Activated CD8-positive, alpha-beta T cell treated with anti-CD3 and anti-CD28 coated beads, Interleukin-2, amount 10 ng/mL, durations not matched to agents 7 days and 5 days (primary cell): ENCODE data around the gene SUV39H2. TPM values are rescaled to one million over a fixed set of nuclear protein-coding genes. Genes with fewer than 3 reads are reported as not detected.
"Not testable (repeated sequence)": the region's sequence is repeated elsewhere in the genome, so short reads cannot be mapped to it uniquely, and the experiment has no call there.

Experiments
- ATAC-seq: fragments of 150-1000 bp; cut with Tn5 transposase; one replicate; pipeline ENCODE4 v1.10.0; 2021; ENCODE audit warnings: moderate library complexity
- CTCF ChIA-PET: fragments of 350-600 bp; sonication (Branson Sonifier 250); formaldehyde crosslinking; loops from one replicate; lab custom pipeline; 2021; ENCODE audit warnings: antibody characterized with exemption; lab: Charles Lee
- POLR2A ChIA-PET: fragments of 350-600 bp; sonication (Branson Sonifier 250); formaldehyde crosslinking; loops from one replicate; lab custom pipeline; 2021; ENCODE audit warnings: antibody characterized with exemption; lab: Charles Lee
- DNase-seq: peaks from one replicate; pipeline ENCODE4 v3.0.0-alpha.2; 2020
- H3K27ac Mint-ChIP-seq: one replicate; pipeline ENCODE4 v1.8.0; 2021; ENCODE audit warnings: mild to moderate bottlenecking, mixed read lengths
- H3K27me3 Mint-ChIP-seq: one replicate; pipeline ENCODE4 v1.8.0; 2021; ENCODE audit warnings: low read depth, mixed read lengths
- H3K36me3 Mint-ChIP-seq: one replicate; pipeline ENCODE4 v1.8.0; 2021; ENCODE audit warnings: low read depth, mixed read lengths
- H3K4me1 Mint-ChIP-seq: one replicate; pipeline ENCODE4 v1.8.0; 2021; ENCODE audit warnings: low read depth, mixed read lengths
- H3K4me3 Mint-ChIP-seq: one replicate; pipeline ENCODE4 v1.8.0; 2021; ENCODE audit warnings: mild to moderate bottlenecking, mixed read lengths
- H3K9me3 Mint-ChIP-seq: one replicate; pipeline ENCODE4 v1.8.0; 2022; ENCODE audit warnings: mixed read lengths; ENCODE audit not compliant: insufficient read depth
- total RNA-seq, 2 experiments: library from RNA; stranded (reverse); gene quantifications; one replicate each; pipeline ENCODE4 v1.2.3, GENCODE V29; 2021

The SUV39H2 gene
- total RNA-seq, 2 experiments from 2014 or later, result 34.3 to 34.6 TPM

DNA sequence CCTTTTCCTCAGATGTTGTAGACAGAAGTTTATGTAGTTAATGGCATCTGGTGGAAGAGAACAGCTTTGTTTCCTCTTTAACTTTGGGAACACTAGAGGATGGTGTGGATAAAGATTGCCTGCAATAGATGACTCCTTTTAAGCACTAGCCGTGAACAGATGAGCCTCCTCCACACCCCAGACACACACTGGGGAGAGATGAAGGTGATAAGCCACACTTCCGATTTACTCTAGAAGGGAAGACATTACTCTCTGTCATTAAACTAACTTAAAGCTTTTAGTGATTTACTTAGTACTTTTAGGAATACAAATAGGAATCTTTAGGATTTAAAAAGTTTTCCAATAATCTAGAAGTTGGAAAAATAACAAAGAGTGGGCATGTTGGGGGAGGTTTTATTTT is 33.7 kb upstream of the SUV39H2 start:
- Mint-ChIP-seq H3K9me3 (no peaks in the 10 kb centered on the region), H3K36me3 (peaks cover 55% of the 10 kb centered on the region), H3K4me3 (no peak overlapping the region), H3K27ac (no peak overlapping the region), H3K4me1 (peaks cover 11% of the 10 kb centered on the region), H3K27me3 (no peaks in the 10 kb centered on the region)
- ChIA-PET CTCF (interaction anchor here (0.9 kb wide), 1 partner anchor 14 kb away, joined by 3 read pairs; no protein-coding TSS in a partner anchor), POLR2A (interaction anchor here (0.6 kb wide), 1 partner anchor 285 kb away, joined by 4 read pairs; no protein-coding TSS in a partner anchor)
- ATAC-seq, result no peak
- no peak for DNase-seq

DNA sequence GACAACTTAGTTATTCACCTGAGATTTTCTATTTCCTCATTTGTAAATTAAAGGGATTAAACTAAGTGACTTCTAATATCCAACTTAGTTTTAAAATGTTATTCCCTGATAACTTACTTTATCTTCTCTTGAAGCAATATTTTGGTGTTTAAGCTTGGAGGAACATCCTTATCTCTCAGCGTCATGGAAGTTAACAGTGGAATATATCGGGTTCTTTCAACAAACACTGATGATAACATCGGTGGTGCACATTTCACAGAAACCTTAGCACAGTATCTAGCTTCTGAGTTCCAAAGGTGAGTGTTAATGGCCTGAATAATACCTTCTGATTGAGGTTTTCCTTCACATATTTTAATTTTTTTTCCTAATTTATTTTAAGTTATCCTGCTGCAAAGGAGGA is 26.4 kb upstream of the SUV39H2 start:
- H3K9me3 Mint-ChIP-seq, result no peaks in the 10 kb centered on the region
- ATAC-seq (no peak), DNase-seq (no peak)
- POLR2A ChIA-PET, result no interaction called here
- H3K4me1 Mint-ChIP-seq, result no peaks in the 10 kb centered on the region
- no peak overlapping the region for H3K4me3 Mint-ChIP-seq
- peaks cover 43% of the 10 kb centered on the region for H3K36me3 Mint-ChIP-seq
- CTCF ChIA-PET, result no interaction called here
- H3K27me3 Mint-ChIP-seq, result no peaks in the 10 kb centered on the region
- H3K27ac Mint-ChIP-seq, result no peak overlapping the region

DNA sequence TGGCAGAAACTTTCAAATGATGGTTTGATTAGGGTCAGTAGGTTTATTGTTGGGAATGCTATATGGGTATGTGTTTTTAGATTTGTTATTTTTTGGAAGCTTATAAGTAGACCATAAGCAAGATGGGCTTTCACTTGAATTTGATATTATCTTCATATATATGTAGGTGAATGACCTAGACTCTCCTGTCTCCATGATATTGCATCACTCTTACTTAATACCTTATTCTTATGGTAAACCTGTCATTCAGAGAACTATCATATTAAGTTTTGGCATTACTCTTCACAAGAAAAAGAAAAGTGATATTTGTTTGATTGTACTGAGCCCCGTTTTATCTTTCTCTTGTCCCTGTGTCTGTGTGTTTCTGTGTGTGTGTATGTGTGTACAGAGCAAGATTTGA is 23.2 kb upstream of the SUV39H2 start:
- Mint-ChIP-seq H3K36me3 (peaks cover 46% of the 10 kb centered on the region), H3K4me3 (no peak overlapping the region), H3K9me3 (no peaks in the 10 kb centered on the region), H3K27ac (no peak overlapping the region), H3K4me1 (no peaks in the 10 kb centered on the region), H3K27me3 (no peaks in the 10 kb centered on the region)
- ChIA-PET CTCF (interaction anchor here (1.6 kb wide), 1 partner anchor 116 kb away, joined by 4 read pairs; no protein-coding TSS in a partner anchor), POLR2A (interaction anchor here (0.9 kb wide), 1 partner anchor 12 kb away, joined by 3 read pairs; no protein-coding TSS in a partner anchor)
- ATAC-seq, result no peak
- no peak for DNase-seq

DNA sequence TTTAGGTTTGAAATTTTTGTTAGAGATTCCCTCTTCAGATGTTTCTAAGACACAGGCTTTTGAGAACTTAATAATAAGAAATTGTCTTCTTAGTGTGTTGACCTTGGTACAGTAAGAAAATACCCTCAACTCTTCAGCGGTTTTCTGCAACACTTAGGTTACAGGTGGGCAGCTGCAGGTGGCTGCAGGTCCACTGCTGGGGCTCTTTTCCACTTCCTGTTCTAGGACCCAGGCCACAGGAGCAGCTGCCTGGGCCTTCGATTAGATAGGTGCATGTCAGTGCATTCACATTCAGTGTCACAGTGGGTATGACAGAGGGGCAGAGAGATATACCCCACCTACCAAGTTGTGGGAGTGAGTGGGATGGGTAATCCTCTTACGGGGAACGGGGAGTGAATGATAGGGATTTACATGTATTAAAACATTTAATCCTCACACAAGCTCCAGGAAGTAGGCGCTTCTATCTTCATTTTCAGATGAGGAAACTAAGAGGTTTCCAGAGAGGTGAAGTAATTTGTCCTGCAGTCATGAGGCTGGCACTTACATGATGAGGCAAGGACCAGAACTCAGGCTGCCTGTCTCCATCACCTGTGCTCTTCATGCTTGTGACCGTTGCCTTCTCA is 20.2 kb upstream of the SUV39H2 start:
- ATAC-seq (no peak), DNase-seq (no peak)
- Mint-ChIP-seq H3K27me3 (no peaks in the 10 kb centered on the region), H3K36me3 (peaks cover 44% of the 10 kb centered on the region), H3K9me3 (no peaks in the 10 kb centered on the region), H3K27ac (no peak overlapping the region), H3K4me1 (no peaks in the 10 kb centered on the region), H3K4me3 (no peak overlapping the region)
- ChIA-PET POLR2A (interaction anchor here (0.8 to 1.0 kb wide), 2 partner anchors 9 to 20 kb away, joined by 3 to 4 read pairs; partner anchors contain the start of gene SUV39H2), CTCF (interaction anchor here (0.7 kb wide), 1 partner anchor 13 kb away, joined by 3 read pairs; no protein-coding TSS in a partner anchor)

DNA sequence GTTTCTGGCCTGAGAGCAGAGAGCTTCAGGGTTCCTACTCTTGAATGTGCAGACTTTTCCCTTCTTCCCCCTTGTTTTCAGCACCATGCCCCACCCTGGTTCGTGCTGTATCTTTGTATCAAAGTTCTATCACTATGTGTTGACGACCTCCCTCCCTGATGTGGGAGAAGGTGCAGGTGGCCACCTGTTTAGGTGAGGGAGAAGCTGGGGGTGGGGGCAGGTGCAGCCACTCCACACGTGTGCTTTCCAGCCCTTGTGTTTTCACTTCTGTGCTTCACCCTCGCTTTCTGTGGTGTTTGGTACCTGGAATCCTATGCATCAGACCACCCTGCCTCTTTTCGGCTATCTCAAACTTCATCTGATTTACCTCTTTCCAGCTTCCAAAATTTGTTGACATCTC is 19.6 kb upstream of the SUV39H2 start:
- ChIA-PET CTCF (interaction anchor here (0.7 kb wide), 1 partner anchor 14 kb away, joined by 3 read pairs; no protein-coding TSS in a partner anchor), POLR2A (interaction anchor here (0.8 to 1.0 kb wide), 2 partner anchors 8 to 19 kb away, joined by 3 to 4 read pairs; partner anchors contain the start of gene SUV39H2)

DNA sequence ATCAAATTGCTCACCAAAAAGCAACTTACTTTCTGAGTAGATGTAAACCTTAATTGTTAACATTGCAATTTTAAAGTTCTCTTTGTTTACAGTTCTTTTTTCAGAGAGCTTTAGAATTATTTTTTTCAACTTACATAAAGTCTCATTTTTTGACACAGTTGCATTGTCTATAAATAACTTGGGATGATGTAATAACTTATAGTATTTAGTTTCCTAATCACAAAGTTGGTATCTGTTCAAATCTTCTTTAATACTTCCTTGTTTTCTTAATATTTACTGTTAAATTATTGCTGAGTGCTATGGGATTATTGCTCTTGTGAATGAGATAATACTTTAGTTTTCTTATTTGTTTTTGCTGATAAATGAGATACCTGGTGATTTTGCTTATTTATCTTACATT is 18.9 kb upstream of the SUV39H2 start:
- POLR2A ChIA-PET, result no interaction called here
- no peak overlapping the region for H3K4me3 Mint-ChIP-seq
- peaks cover 44% of the 10 kb centered on the region for H3K36me3 Mint-ChIP-seq
- H3K4me1 Mint-ChIP-seq, result no peaks in the 10 kb centered on the region
- no peaks in the 10 kb centered on the region for H3K9me3 Mint-ChIP-seq
- H3K27ac Mint-ChIP-seq, result no peak overlapping the region
- no peak for ATAC-seq
- H3K27me3 Mint-ChIP-seq, result no peaks in the 10 kb centered on the region
- CTCF ChIA-PET, result no interaction called here
- DNase-seq, result no peak

More for the DNA sequence above, 19.6 kb upstream of the SUV39H2 start:
- Mint-ChIP-seq H3K4me1 (no peaks in the 10 kb centered on the region), H3K9me3 (no peaks in the 10 kb centered on the region), H3K4me3 (no peak overlapping the region), H3K27ac (no peak overlapping the region), H3K27me3 (no peaks in the 10 kb centered on the region), H3K36me3 (peaks cover 45% of the 10 kb centered on the region)
- DNase-seq, result no peak
- no peak for ATAC-seq

DNA sequence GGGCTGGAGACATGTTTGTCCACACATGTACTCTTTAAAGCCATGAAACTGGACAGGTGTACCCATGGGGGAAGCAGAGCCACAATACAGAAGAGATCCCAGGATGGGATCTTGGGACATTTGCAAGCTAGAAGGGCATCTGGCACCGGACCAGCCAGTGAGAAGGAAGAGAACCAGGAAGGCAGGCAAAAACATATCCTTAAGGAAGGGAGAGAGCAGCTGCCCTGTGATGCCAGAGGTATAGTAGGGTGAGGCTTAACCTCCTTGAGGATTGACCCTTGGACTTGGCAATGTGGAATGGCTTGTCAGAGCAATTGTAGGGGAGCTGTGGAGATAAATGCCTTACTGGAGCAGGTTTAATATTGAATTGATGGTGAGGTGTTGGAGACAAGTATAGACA is 17.9 kb upstream of the SUV39H2 start:
- Mint-ChIP-seq H3K4me1 (no peaks in the 10 kb centered on the region), H3K9me3 (no peaks in the 10 kb centered on the region), H3K36me3 (peaks cover 49% of the 10 kb centered on the region), H3K27me3 (no peaks in the 10 kb centered on the region), H3K4me3 (no peak overlapping the region), H3K27ac (no peak overlapping the region)
- DNase-seq (no peak), ATAC-seq (no peak)
- ChIA-PET POLR2A (no interaction called here), CTCF (no interaction called here)

DNA sequence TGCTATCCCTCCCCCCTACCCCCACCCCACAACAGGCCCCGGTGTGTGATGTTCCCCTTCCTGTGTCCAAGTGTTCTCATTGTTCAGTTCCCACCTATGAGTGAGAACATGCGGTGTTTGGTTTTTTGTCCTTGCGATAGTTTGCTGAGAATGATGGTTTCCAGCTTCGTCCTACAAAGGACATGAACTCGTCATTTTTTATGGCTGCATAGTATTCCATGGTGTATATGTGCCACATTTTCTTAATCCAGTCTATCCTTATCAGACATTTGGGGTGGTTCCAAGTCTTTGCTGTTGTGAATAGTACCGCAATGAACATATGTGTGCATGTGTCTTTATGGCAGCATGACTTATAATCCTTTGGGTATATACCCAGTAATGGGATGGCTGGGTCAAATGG is 14.2 kb upstream of the SUV39H2 start:
- H3K9me3 Mint-ChIP-seq, H3K4me3 Mint-ChIP-seq, DNase-seq, H3K27me3 Mint-ChIP-seq, ATAC-seq, H3K4me1 Mint-ChIP-seq, H3K27ac Mint-ChIP-seq, POLR2A ChIA-PET, CTCF ChIA-PET: not testable (repeated sequence)
- H3K36me3 Mint-ChIP-seq, result peaks cover 54% of the 10 kb centered on the region

DNA sequence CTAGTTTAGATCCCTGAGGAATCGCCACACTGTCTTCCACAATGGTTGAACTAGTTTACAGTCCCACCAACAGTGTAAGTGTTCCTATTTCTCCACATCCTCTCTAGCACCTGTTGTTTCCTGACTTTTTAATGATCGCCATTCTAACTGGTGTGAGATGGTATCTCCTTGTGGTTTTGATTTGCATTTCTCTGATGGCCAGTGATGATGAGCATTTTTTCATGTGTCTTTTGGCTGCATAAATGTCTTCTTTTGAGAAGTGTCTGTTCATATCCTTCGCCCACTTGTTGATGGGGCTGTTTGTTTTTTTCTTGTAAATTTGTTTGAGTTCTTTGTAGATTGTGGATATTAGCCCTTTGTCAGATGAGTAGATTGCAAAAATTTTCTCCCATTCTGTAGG is 13.8 kb upstream of the SUV39H2 start:
- H3K27ac Mint-ChIP-seq, CTCF ChIA-PET: not testable (repeated sequence)

DNA sequence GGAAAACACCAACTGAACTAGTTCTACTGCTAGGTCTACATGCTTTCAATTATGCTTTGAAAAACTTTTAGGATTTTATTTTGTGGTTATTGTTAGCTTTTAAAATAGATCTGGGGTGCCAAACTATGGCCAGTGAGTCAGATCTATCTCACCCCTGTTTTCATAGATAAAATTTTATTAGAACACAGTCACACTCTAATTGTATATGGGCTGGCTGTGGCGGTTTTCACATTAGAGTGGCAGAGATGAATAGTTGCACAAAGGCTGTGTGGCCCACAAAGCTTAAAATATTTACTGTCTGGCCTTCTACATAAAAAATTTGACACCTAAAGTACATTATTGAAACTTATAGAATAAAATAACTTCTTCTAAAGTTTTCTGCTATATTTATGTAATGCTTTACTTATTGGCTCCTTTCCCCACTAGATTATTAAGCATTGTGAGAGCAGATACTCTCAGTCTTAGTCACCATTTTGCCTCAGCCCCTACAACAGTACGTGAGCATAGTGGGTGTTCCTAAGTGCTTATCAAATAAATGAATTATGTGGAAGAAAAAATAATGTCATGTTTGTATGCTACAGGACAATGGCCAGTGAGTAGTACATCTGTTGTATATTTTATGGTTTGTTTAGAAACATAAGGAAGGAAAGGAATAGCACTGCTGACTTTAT is 5.4 kb upstream of the SUV39H2 start:
- CTCF ChIA-PET, result interaction anchor here (1.3 kb wide), 1 partner anchor 13 kb away, joined by 3 read pairs; no protein-coding TSS in a partner anchor
- Mint-ChIP-seq H3K4me3 (no peak overlapping the region), H3K4me1 (peaks cover 17% of the 10 kb centered on the region), H3K9me3 (no peaks in the 10 kb centered on the region), H3K27ac (no peak overlapping the region), H3K36me3 (peaks cover 29% of the 10 kb centered on the region), H3K27me3 (no peaks in the 10 kb centered on the region)
- ATAC-seq (no peak), DNase-seq (no peak)
- POLR2A ChIA-PET, result interaction anchor here (0.6 kb wide), 1 partner anchor 282 kb away, joined by 3 read pairs; no protein-coding TSS in a partner anchor

More for the DNA sequence above, 13.8 kb upstream of the SUV39H2 start:
- peaks cover 57% of the 10 kb centered on the region for H3K36me3 Mint-ChIP-seq
- DNase-seq, H3K4me1 Mint-ChIP-seq, H3K27me3 Mint-ChIP-seq, POLR2A ChIA-PET, H3K4me3 Mint-ChIP-seq, ATAC-seq, H3K9me3 Mint-ChIP-seq: not testable (repeated sequence)

DNA sequence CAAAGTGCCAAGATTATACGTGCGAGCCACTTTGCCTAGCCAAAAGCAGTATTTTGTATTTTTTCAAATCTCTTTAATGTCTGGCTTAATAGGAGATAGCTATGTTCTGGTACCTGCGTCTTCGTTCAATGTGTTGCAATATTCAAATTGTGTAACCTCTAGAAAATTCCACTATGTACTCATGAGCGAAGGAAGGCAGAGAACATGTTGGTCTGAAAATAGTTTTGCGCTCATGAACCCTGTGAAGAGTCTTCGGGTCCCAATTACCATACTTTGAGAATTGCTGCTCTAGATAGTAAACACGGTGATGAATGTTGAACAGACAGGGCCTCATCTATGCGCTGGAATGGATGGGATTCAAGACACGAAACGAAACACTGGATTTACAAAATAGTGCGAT is 2.7 kb upstream of the SUV39H2 start:
- DNase-seq, result no peak
- no peaks in the 10 kb centered on the region for H3K9me3 Mint-ChIP-seq
- H3K36me3 Mint-ChIP-seq, result peaks cover 28% of the 10 kb centered on the region
- H3K27ac Mint-ChIP-seq, result no peak overlapping the region
- no peaks in the 10 kb centered on the region for H3K27me3 Mint-ChIP-seq
- ATAC-seq, result no peak
- ChIA-PET CTCF (no interaction called here), POLR2A (no interaction called here)
- peaks cover 31% of the 10 kb centered on the region for H3K4me1 Mint-ChIP-seq
- H3K4me3 Mint-ChIP-seq, result no peak overlapping the region

DNA sequence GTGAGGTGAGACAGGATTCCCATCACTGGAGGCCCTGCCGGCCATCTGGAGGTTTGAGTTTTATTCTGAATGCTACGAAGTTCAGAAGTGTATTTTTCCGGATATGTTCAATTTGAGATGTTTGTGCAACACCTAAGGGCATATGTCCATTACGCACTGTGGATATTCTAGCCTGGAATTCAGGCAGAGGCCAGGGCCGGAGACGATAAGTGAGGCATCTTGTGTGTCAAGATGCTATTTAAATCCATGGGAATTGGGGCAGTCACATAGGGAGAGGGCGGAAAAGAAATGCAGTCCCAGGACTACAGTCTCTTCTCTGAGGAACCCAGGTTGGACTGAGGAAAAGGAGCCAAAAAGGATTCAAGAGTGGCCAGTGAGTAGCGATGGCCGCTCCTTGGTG is 1.9 kb upstream of the SUV39H2 start:
- ChIA-PET POLR2A (interaction anchor here (3.0 to 3.2 kb wide), 2 partner anchors 39 to 77 kb away, joined by 17 to 24 read pairs; partner anchors contain the start of genes CDNF, DCLRE1C, HSPA14 and MSANTD7), CTCF (interaction anchor here (1.2 to 2.2 kb wide), 3 partner anchors 12 to 83 kb away, joined by 3 to 10 read pairs (median 3); partner anchors contain the start of genes CDNF, HSPA14, MEIG1 and MSANTD7)
- ATAC-seq (no peak), DNase-seq (no peak)
- H3K4me3 Mint-ChIP-seq, result peak overlapping the region; percentile 94
- H3K9me3 Mint-ChIP-seq, result no peaks in the 10 kb centered on the region
- H3K27ac Mint-ChIP-seq, result no peak overlapping the region
- H3K27me3 Mint-ChIP-seq, result no peaks in the 10 kb centered on the region
- peaks cover 30% of the 10 kb centered on the region for H3K36me3 Mint-ChIP-seq
- H3K4me1 Mint-ChIP-seq, result peaks cover 38% of the 10 kb centered on the region
